K562 (cell line): ENCODE measurements around the gene HOXA13. TPM values are rescaled to one million over a fixed set of nuclear protein-coding genes. Genes with fewer than 3 reads are reported as not detected.

Source experiments
- ATAC-seq: fragments of 200-7000 bp; cut with Tn5 transposase; 3 replicates; pipeline ENCODE4 v1.9.1; 2020; ENCODE audit warnings: moderate library complexity
- BruUV-seq: library from RNA; stranded (reverse); fragments of 400-500 nt; replicated peaks from 2 replicates; lab custom pipeline; 2021; lab: Mats Ljungman, UMichigan
- CTCF ChIA-PET: fragments of 300-600 bp; formaldehyde crosslinking; extraction: SDS; loops from one replicate; lab custom pipeline; 2021; ENCODE audit warnings: low intra/inter-chr PET ratio; lab: Yijun Ruan, JAX
- POLR2A ChIA-PET: fragments of 300-600, 350-650 bp; sonication (Branson Sonifier 250); formaldehyde crosslinking; extraction: SDS; loops from one replicate; lab custom pipeline; 2021; ENCODE audit warnings: antibody characterized with exemption, inconsistent platforms; lab: Yijun Ruan, JAX
- DNase-seq, 4 experiments: peaks; one replicate each; pipeline versions ENCODE4 v3.0.0 to v3.0.0-alpha.2; 2011 to 2018; ENCODE audit warnings: low spot score in 3 of 4, mixed read lengths in 3 of 4; ENCODE audit errors: extremely low read depth in 1 of 4
- FAIRE-seq: peaks from 2 replicates; lab custom pipeline; 2011; peaks lifted over from hg19 to GRCh38; lab: Jason Lieb, UNC
- H2AFZ ChIP-seq: 2 replicates; pipeline ENCODE4 v1.6.0; 2011; ENCODE audit warnings: low read depth, low read length, control low read depth, inconsistent platforms
- H3K27ac ChIP-seq: fragments of 200-600 bp; 3 replicates; pipeline ENCODE4 v1.8.0; 2011; ENCODE audit warnings: low read depth, mild to moderate bottlenecking, control low read depth, inconsistent platforms, low read length, moderate library complexity, mixed read lengths; ENCODE audit errors: extremely low read depth
- H3K27me3 ChIP-seq, 2 experiments: fragments of 300-600 bp in 1 of 2; 2 replicates in 1 of 2; 3 replicates in 1 of 2; pipeline versions ENCODE4 v1.6.0 to v1.8.0; 2011; ENCODE audit warnings: inconsistent platforms in 2 of 2, low read length in 2 of 2, mild to moderate bottlenecking in 1 of 2, mixed read lengths in 1 of 2, moderate library complexity in 1 of 2; ENCODE audit not compliant: control insufficient read depth in 2 of 2, insufficient read depth in 2 of 2
- H3K36me3 ChIP-seq: fragments of 300-600 bp; 3 replicates; pipeline ENCODE4 v1.8.0; 2011; ENCODE audit warnings: mild to moderate bottlenecking, low read length, inconsistent platforms; ENCODE audit not compliant: control insufficient read depth, insufficient read depth
- H3K4me1 ChIP-seq, 2 experiments: fragments of 200-600 bp in 1 of 2; replicated peaks in 1 of 2; 2 replicates in 1 of 2; 3 replicates in 1 of 2; pipeline versions ENCODE4 v1.5.1 to v1.8.0; 2011; ENCODE audit warnings: inconsistent platforms in 2 of 2, low read length in 2 of 2, mild to moderate bottlenecking in 1 of 2, mixed read lengths in 1 of 2, moderate library complexity in 1 of 2; ENCODE audit not compliant: control insufficient read depth in 2 of 2, insufficient read depth in 2 of 2
- H3K4me2 ChIP-seq: 2 replicates; pipeline ENCODE4 v1.6.1; 2011; ENCODE audit warnings: low read length, control low read depth, inconsistent platforms, mixed read lengths; ENCODE audit not compliant: insufficient read depth
- H3K4me3 ChIP-seq: fragments of 200-600 bp; sonication (generic), shearing (Covaris generic); 2 replicates; pipeline ENCODE4 v1.5.1; 2016; ENCODE audit warnings: control low read depth, inconsistent platforms
- H3K79me2 ChIP-seq: fragments of 200-600 bp; 3 replicates; pipeline ENCODE4 v1.8.0; 2011; ENCODE audit warnings: low read length, inconsistent platforms; ENCODE audit not compliant: control insufficient read depth, insufficient read depth
- H3K9ac ChIP-seq, 2 experiments: 2 replicates each; pipeline versions ENCODE4 v1.6.0 to v1.6.1; 2011; ENCODE audit warnings: low read depth in 2 of 2, low read length in 2 of 2, control low read depth in 1 of 2, inconsistent platforms in 1 of 2, mild to moderate bottlenecking in 1 of 2, mixed read lengths in 1 of 2; ENCODE audit not compliant: insufficient read depth in 1 of 2
- H3K9me1 ChIP-seq: one replicate; pipeline ENCODE4 v1.6.0; 2011; ENCODE audit warnings: inconsistent platforms, mild to moderate bottlenecking, low read length, moderate library complexity; ENCODE audit not compliant: control insufficient read depth, insufficient read depth
- H3K9me3 ChIP-seq: replicated peaks from 2 replicates; pipeline ENCODE4 v1.5.1; 2011; ENCODE audit warnings: low read depth, low read length, inconsistent platforms; ENCODE audit not compliant: control insufficient read depth, insufficient read depth
- H4K20me1 ChIP-seq: replicated peaks from 2 replicates; pipeline ENCODE4 v1.6.1; 2011; ENCODE audit warnings: low read length, inconsistent platforms, mixed read lengths; ENCODE audit not compliant: control insufficient read depth, insufficient read depth
- DACH1 ChIP-seq: fragments of 450-650 bp; IDR thresholded peaks from 2 replicates; pipeline ENCODE4 v1.6.1; 2018; ENCODE audit not compliant: partially characterized antibody
- FOXP1 ChIP-seq: sonication (generic); formaldehyde crosslinking; IDR thresholded peaks from 2 replicates; pipeline ENCODE4 v1.8.0; 2022; ENCODE audit warnings: mild to moderate bottlenecking, missing genetic modification reagents
- PHB ChIP-seq: fragments of 250-450 bp; sonication (Bioruptor Pico); IDR thresholded peaks from 2 replicates; pipeline ENCODE4 v1.5.0; 2021
- PHF8 ChIP-seq: fragments of 200-600 bp; sonication (generic); IDR thresholded peaks from 2 replicates; pipeline ENCODE4 v1.6.1; 2012; ENCODE audit warnings: mixed run types, mild to moderate bottlenecking, inconsistent platforms, low read length, moderate library complexity, borderline replicate concordance
- PRMT5 ChIP-seq: sonication (generic); formaldehyde crosslinking; IDR thresholded peaks from 2 replicates; pipeline ENCODE4 v1.5.0; 2020; ENCODE audit warnings: missing genetic modification reagents
- RBM22 ChIP-seq: fragments of 200-400 bp; formaldehyde crosslinking; IDR thresholded peaks from 2 replicates; pipeline ENCODE4 v1.6.1; 2018; ENCODE audit warnings: low read length, low read depth; ENCODE audit not compliant: poor library complexity, severe bottlenecking
- SP1 ChIP-seq: sonication (generic); formaldehyde crosslinking; IDR thresholded peaks from 2 replicates; pipeline ENCODE4 v1.8.1; 2022; ENCODE audit warnings: mild to moderate bottlenecking, missing genetic modification reagents
- SRSF1 ChIP-seq: fragments of 200-400 bp; formaldehyde crosslinking; IDR thresholded peaks from 2 replicates; pipeline ENCODE4 v1.6.1; 2017; ENCODE audit warnings: mild to moderate bottlenecking, low read depth, low read length, moderate library complexity
- ZNF224 ChIP-seq: sonication (generic); formaldehyde crosslinking; IDR thresholded peaks from 2 replicates; pipeline ENCODE4 v1.8.0; 2022; ENCODE audit warnings: mild to moderate bottlenecking, missing genetic modification reagents
- ZNF282 ChIP-seq: sonication (generic); formaldehyde crosslinking; IDR thresholded peaks from 2 replicates; pipeline ENCODE4 v1.8.1; 2023; ENCODE audit warnings: missing genetic modification reagents
- whole genome bisulfite sequencing: fragments of 100-300 bp; shearing (Covaris generic); methylation state at CpG from one replicate; pipeline ENCODE4 v1.1.6; 2016; ENCODE audit warnings: low coverage, mixed read lengths; ENCODE audit not compliant: insufficient coverage; ENCODE audit errors: missing lambda C conversion rate; 5-methylcytosine and 5-hydroxymethylcytosine counted together
- in situ Hi-C: fragments of 300-500 bp; cut with MboI; formaldehyde crosslinking; loops from 4 replicates; pipeline ENCODE4 v1.15.0; 2018; ENCODE audit warnings: inconsistent platforms, mixed read lengths
- intact Hi-C: fragments of 100-400 bp; cut with micrococcal nuclease; formaldehyde crosslinking; loops from 2 replicates; pipeline ENCODE4 v1.14.2; 2022
- polyA plus RNA-seq, 8 experiments: library from polyadenylated mRNA; depleted of rRNA in 4 of 8; stranded (reverse) in 5 of 8; unstranded in 3 of 8; fragments of >200 nt; fragmentation: Nextera tagmentation in 2 of 8; fragmentation: Illumina TruSeq in 1 of 8; extraction: Ambion mirVana in 2 of 8; extraction: Trizol in 1 of 8; gene quantifications; 2 replicates each; pipeline versions ENCODE4 v1.2.1 to v1.2.3, GENCODE V29; 2011 to 2014; ENCODE audit warnings: inconsistent platforms in 1 of 8, missing spikeins in 1 of 8
- total RNA-seq, 7 experiments: library from RNA; depleted of rRNA in 6 of 7; stranded (reverse); fragments of >200 nt in 6 of 7; fragmentation: Illumina TruSeq in 2 of 7; extraction: Trizol in 2 of 7; gene quantifications; 2 replicates each; pipeline versions ENCODE4 v1.2.1 to v1.2.3, GENCODE V29; 2011 to 2021; ENCODE audit warnings: low replicate concordance in 1 of 7
- TF ChIP-seq, protein P1 (sequence below): sonication (generic); formaldehyde crosslinking; IDR thresholded peaks from 2 replicates; pipeline ENCODE4 v1.8.0; 2022; ENCODE audit warnings: mild to moderate bottlenecking, missing genetic modification reagents

Gene HOXA13
- total and polyA plus RNA-seq, 9 of the 15 experiments (the other 6 are each of a cell fraction or from before 2014, with no cell fraction given) = not detected

DNA sequence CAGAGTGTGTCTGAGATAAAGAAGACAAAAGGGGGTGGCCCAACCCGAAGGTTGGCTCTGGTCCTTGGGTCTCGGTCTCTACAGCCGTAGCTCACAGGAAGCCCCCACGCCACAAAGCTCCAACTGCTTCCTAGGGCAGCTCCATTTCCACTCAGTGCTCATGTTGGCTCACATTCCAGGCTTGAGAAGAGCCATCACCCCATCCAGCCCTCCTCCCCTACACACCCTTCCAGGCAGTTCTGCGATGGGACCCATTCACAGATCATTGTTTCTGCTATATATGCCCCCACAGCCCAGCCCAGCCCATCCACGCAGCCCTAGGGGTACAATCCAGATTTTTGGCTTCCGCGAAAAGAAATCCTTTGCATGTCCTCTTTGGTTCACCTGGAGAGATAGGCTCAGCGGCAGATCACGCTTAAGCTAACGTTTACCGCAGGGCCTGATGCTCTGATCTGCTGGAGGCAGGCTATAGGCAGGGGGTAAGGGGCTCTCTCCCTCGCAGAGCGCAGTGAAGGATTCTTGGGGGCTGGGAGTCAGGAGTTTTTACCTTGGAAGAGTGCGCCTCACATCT, 8.6 kb downstream of the HOXA13 start:
- intact Hi-C loops = no loop called here
- TF ChIP-seq SRSF1 = no peak
- no peak for TF ChIP-seq DACH1
- no peak for TF ChIP-seq FOXP1 (CRISPR knock-in tag)
- no peak for TF ChIP-seq PHB (CRISPR knock-in tag)
- TF ChIP-seq RBM22 = no peak
- TF ChIP-seq SP1 (CRISPR knock-in tag) = no peak
- TF ChIP-seq ZNF224 = no peak
- no peak for TF ChIP-seq PHF8
- TF ChIP-seq ZNF282 (CRISPR knock-in tag) = no peak
- TF ChIP-seq PRMT5 (CRISPR knock-in tag) = no peak
- TF ChIP-seq, protein P1, sequence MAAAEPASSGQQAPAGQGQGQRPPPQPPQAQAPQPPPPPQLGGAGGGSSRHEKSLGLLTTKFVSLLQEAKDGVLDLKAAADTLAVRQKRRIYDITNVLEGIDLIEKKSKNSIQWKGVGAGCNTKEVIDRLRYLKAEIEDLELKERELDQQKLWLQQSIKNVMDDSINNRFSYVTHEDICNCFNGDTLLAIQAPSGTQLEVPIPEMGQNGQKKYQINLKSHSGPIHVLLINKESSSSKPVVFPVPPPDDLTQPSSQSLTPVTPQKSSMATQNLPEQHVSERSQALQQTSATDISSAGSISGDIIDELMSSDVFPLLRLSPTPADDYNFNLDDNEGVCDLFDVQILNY (CRISPR knock-in tag) = no peak
- FAIRE-seq (no peak), DNase-seq (no peak), ATAC-seq (no peak)
- Histone ChIP-seq H3K4me1 (peaks cover 0 to 18% of the 10 kb centered on the region in 2 experiments; a peak in 2 of 5 replicates), H3K79me2 (no peaks in the 10 kb centered on the region), H3K4me2 (no peak overlapping the region), H3K4me3 (no peak overlapping the region), H3K27me3 (peaks cover 34 to 62% of the 10 kb centered on the region in 2 experiments), H4K20me1 (no peaks in the 10 kb centered on the region), H3K9ac (no peak overlapping the region), H3K9me3 (no peaks in the 10 kb centered on the region), H2AFZ (no peak overlapping the region), H3K9me1 (no peaks in the 10 kb centered on the region), H3K27ac (no peak overlapping the region), H3K36me3 (no peaks in the 10 kb centered on the region)
- ChIA-PET POLR2A (no interaction called here), CTCF (no interaction called here)
- in situ Hi-C loops = no loop called here
- BruUV-seq = no TSS peak
- WGBS = 5% methylated on average over 15 of the region's 15 CpGs
